SK-N-SH (cell line): Measurements from ENCODE around the gene PHLPP2. TPM values are rescaled to one million over a fixed set of nuclear protein-coding genes. Genes with fewer than 3 reads are reported as not detected.

Experiments
- CTCF ChIA-PET: fragments of 300-600, 350-600 bp; formaldehyde crosslinking; extraction: SDS; loops from one replicate; lab custom pipeline; 2021; lab: Yijun Ruan, JAX
- POLR2A ChIA-PET: fragments of 350-600 bp; sonication (Branson Sonifier 250); formaldehyde crosslinking; extraction: SDS; loops from one replicate; lab custom pipeline; 2020; ENCODE audit warnings: antibody characterized with exemption, inconsistent platforms; lab: Yijun Ruan, JAX
- DNase-seq: peaks from one replicate; pipeline ENCODE4 v3.0.0; 2012
- H2AFZ ChIP-seq: fragments of 200-600 bp; sonication (generic); 2 replicates; pipeline ENCODE4 v1.8.1; 2016; ENCODE audit warnings: antibody characterized with exemption, mild to moderate bottlenecking, low read depth
- H3F3A ChIP-seq: fragments of 200-600 bp; sonication (generic); replicated peaks from 2 replicates; pipeline ENCODE3; 2016; ENCODE audit warnings: antibody characterized with exemption, mild to moderate bottlenecking; ENCODE audit not compliant: insufficient read depth
- H3K27ac ChIP-seq, 2 experiments: fragments of 200-500 bp in 1 of 2; fragments of 200-600 bp in 1 of 2; sonication (Bioruptor generic) in 1 of 2; sonication (generic), shearing (Covaris generic) in 1 of 2; 2 replicates each; pipeline versions ENCODE4 v1.5.1 to v1.6.1; 2014 to 2016; ENCODE audit warnings: low read depth in 2 of 2, inconsistent platforms in 1 of 2, low read length in 1 of 2, mild to moderate bottlenecking in 1 of 2, mixed read lengths in 1 of 2
- H3K27me3 ChIP-seq: fragments of 200-600 bp; sonication (generic), shearing (Covaris generic); 2 replicates; pipeline ENCODE4 v1.6.1; 2016; ENCODE audit warnings: mixed run types; ENCODE audit not compliant: insufficient read depth
- H3K36me3 ChIP-seq, 2 experiments: fragments of 200-500 bp in 1 of 2; fragments of 200-600 bp in 1 of 2; sonication (Bioruptor generic) in 1 of 2; sonication (generic) in 1 of 2; replicated peaks in 1 of 2; 2 replicates each; pipeline versions ENCODE3 to v1.5.1; 2014 to 2016; ENCODE audit warnings: low read length in 1 of 2, mild to moderate bottlenecking in 1 of 2; ENCODE audit not compliant: insufficient read depth in 2 of 2, control insufficient read depth in 1 of 2
- H3K4me1 ChIP-seq, 2 experiments: fragments of 200-500 bp in 1 of 2; fragments of 200-600 bp in 1 of 2; sonication (Bioruptor generic) in 1 of 2; sonication (generic), shearing (Covaris generic) in 1 of 2; 2 replicates each; pipeline versions ENCODE4 v1.5.1 to v1.6.1; 2014 to 2016; ENCODE audit warnings: low read depth in 1 of 2, low read length in 1 of 2, mixed run types in 1 of 2; ENCODE audit not compliant: insufficient read depth in 2 of 2, control insufficient read depth in 1 of 2
- H3K4me2 ChIP-seq: fragments of 200-600 bp; sonication (generic), shearing (Covaris generic); 2 replicates; pipeline ENCODE4 v1.6.1; 2017; ENCODE audit warnings: mixed run types
- H3K4me3 ChIP-seq, 2 experiments: fragments of 200-500 bp in 1 of 2; fragments of 200-600 bp in 1 of 2; sonication (Bioruptor generic) in 1 of 2; sonication (generic), shearing (Covaris generic) in 1 of 2; 2 replicates each; pipeline versions ENCODE4 v1.5.1 to v1.8.1; 2014 to 2016; ENCODE audit warnings: low read depth in 2 of 2, inconsistent platforms in 1 of 2, low read length in 1 of 2, mild to moderate bottlenecking in 1 of 2, mixed read lengths in 1 of 2, moderate library complexity in 1 of 2
- H3K79me2 ChIP-seq: fragments of 200-600 bp; sonication (generic); 2 replicates; pipeline ENCODE4 v1.8.1; 2017; ENCODE audit warnings: mild to moderate bottlenecking; ENCODE audit not compliant: insufficient read depth
- H3K9ac ChIP-seq: fragments of 200-600 bp; sonication (generic); 2 replicates; pipeline ENCODE4 v1.6.1; 2017; ENCODE audit warnings: mixed run types
- H3K9me2 ChIP-seq: fragments of 200-600 bp; sonication (generic); 2 replicates; pipeline ENCODE4 v1.6.1; 2017; ENCODE audit warnings: mixed run types
- H3K9me3 ChIP-seq: fragments of 200-600 bp; sonication (generic); 2 replicates; pipeline ENCODE4 v1.6.1; 2017; ENCODE audit warnings: mixed run types, mild to moderate bottlenecking, moderate library complexity
- H4K20me1 ChIP-seq: fragments of 200-600 bp; sonication (generic); 2 replicates; pipeline ENCODE4 v1.6.1; 2017; ENCODE audit warnings: mild to moderate bottlenecking, mixed run types; ENCODE audit not compliant: insufficient read depth
- CHD2 ChIP-seq: fragments of 150-350 bp; IDR thresholded peaks from 2 replicates; pipeline ENCODE4 v1.6.1; 2018; ENCODE audit warnings: low read length; ENCODE audit not compliant: partially characterized antibody
- ELF1 ChIP-seq: IDR thresholded peaks from 2 replicates; pipeline ENCODE4 v1.4.0; 2012
- FOSL2 ChIP-seq: IDR thresholded peaks from 2 replicates; pipeline ENCODE4 v1.4.0; 2012; ENCODE audit warnings: low read depth, mild to moderate bottlenecking, moderate library complexity, borderline replicate concordance
- FOXJ3 ChIP-seq: sonication (generic); formaldehyde crosslinking; IDR thresholded peaks from 2 replicates; pipeline ENCODE4 v1.5.1; 2020; ENCODE audit warnings: mild to moderate bottlenecking, missing genetic modification reagents
- FOXM1 ChIP-seq: IDR thresholded peaks from 2 replicates; pipeline ENCODE4 v1.4.0; 2012; ENCODE audit warnings: low read depth, mild to moderate bottlenecking
- JUND ChIP-seq: IDR thresholded peaks from 2 replicates; pipeline ENCODE4 v1.4.0; 2012
- MAX ChIP-seq: IDR thresholded peaks from 2 replicates; pipeline ENCODE4 v1.4.0; 2012; ENCODE audit warnings: low read depth
- NFIC ChIP-seq: IDR thresholded peaks from 2 replicates; pipeline ENCODE4 v1.4.0; 2012; ENCODE audit warnings: borderline replicate concordance
- NRF1 ChIP-seq: IDR thresholded peaks from 2 replicates; pipeline ENCODE4 v1.6.1; 2012; ENCODE audit warnings: low read depth, mild to moderate bottlenecking, low read length
- POLR2AphosphoS5 ChIP-seq: IDR thresholded peaks from 2 replicates; pipeline ENCODE4 v1.6.1; 2012; ENCODE audit warnings: low read depth, low read length
- RFX5 ChIP-seq: IDR thresholded peaks from 2 replicates; pipeline ENCODE4 v1.6.1; 2012; ENCODE audit warnings: mild to moderate bottlenecking, improper control_type of control experiment, low read length
- SIN3A ChIP-seq: IDR thresholded peaks from 2 replicates; pipeline ENCODE4 v1.6.1; 2012; ENCODE audit warnings: low read depth, mild to moderate bottlenecking, low read length, moderate library complexity, borderline replicate concordance
- SMC3 ChIP-seq: IDR thresholded peaks from 2 replicates; pipeline ENCODE4 v1.6.1; 2012; ENCODE audit warnings: low read depth, low read length, improper control_type of control experiment
- TAF1 ChIP-seq: IDR thresholded peaks from 2 replicates; pipeline ENCODE4 v1.6.1; 2012; ENCODE audit warnings: low read depth, mild to moderate bottlenecking, low read length, moderate library complexity, borderline replicate concordance
- TEAD4 ChIP-seq: IDR thresholded peaks from 2 replicates; pipeline ENCODE4 v1.4.0; 2012; ENCODE audit warnings: mild to moderate bottlenecking, borderline replicate concordance; ENCODE audit not compliant: insufficient read depth
- ZBTB33 ChIP-seq: IDR thresholded peaks from 2 replicates; pipeline ENCODE4 v1.4.0; 2012; ENCODE audit warnings: low read depth, borderline replicate concordance
- WGBS: methylation state at CpG from one replicate; pipeline ENCODE4 v1.1.6; 2017; ENCODE audit warnings: low lambda C conversion rate; 5-methylcytosine and 5-hydroxymethylcytosine counted together
- polyA plus RNA-seq, 3 experiments: library from polyadenylated mRNA; depleted of rRNA; stranded (reverse); fragments of >200 nt; gene quantifications; 2 replicates each; pipeline ENCODE4 v1.2.3, GENCODE V29; 2012
- TF ChIP-seq, protein P1 (sequence below): IDR thresholded peaks from 2 replicates; pipeline ENCODE4; 2012
- TF ChIP-seq, protein P2 (sequence below): fragments of 200-600 bp; sonication (generic); IDR thresholded peaks from 2 replicates; pipeline ENCODE4 v1.6.1; 2017; ENCODE audit warnings: antibody characterized with exemption, mild to moderate bottlenecking, moderate library complexity
- TF ChIP-seq, protein P3 (sequence below): IDR thresholded peaks from 2 replicates; pipeline ENCODE4 v1.4.0; 2012; ENCODE audit warnings: low read depth, borderline replicate concordance

Gene PHLPP2
- polyA plus RNA-seq, 1 of the 3 experiments (the other 2 are of a cell fraction), result 5.5 TPM

- no peak overlapping the region for H3K4me3 ChIP-seq
- H3K4me2 ChIP-seq, result no peak overlapping the region
- TF ChIP-seq SMC3, result no peak
- TF ChIP-seq, protein P1, sequence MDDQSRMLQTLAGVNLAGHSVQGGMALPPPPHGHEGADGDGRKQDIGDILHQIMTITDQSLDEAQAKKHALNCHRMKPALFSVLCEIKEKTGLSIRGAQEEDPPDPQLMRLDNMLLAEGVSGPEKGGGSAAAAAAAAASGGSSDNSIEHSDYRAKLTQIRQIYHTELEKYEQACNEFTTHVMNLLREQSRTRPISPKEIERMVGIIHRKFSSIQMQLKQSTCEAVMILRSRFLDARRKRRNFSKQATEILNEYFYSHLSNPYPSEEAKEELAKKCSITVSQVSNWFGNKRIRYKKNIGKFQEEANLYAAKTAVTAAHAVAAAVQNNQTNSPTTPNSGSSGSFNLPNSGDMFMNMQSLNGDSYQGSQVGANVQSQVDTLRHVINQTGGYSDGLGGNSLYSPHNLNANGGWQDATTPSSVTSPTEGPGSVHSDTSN, result no peak
- TF ChIP-seq ELF1, result no peak
- no peak for TF ChIP-seq RFX5
- no peak for TF ChIP-seq NRF1
- TF ChIP-seq, protein P2, sequence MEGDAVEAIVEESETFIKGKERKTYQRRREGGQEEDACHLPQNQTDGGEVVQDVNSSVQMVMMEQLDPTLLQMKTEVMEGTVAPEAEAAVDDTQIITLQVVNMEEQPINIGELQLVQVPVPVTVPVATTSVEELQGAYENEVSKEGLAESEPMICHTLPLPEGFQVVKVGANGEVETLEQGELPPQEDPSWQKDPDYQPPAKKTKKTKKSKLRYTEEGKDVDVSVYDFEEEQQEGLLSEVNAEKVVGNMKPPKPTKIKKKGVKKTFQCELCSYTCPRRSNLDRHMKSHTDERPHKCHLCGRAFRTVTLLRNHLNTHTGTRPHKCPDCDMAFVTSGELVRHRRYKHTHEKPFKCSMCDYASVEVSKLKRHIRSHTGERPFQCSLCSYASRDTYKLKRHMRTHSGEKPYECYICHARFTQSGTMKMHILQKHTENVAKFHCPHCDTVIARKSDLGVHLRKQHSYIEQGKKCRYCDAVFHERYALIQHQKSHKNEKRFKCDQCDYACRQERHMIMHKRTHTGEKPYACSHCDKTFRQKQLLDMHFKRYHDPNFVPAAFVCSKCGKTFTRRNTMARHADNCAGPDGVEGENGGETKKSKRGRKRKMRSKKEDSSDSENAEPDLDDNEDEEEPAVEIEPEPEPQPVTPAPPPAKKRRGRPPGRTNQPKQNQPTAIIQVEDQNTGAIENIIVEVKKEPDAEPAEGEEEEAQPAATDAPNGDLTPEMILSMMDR, result no peak
- no peak for TF ChIP-seq ZBTB33
- TF ChIP-seq NFIC, result no peak
- TF ChIP-seq SIN3A, result no peak
- no peak for TF ChIP-seq POLR2AphosphoS5
- TF ChIP-seq MAX, result no peak
- TF ChIP-seq FOXM1, result no peak
- no peak for TF ChIP-seq JUND
- TF ChIP-seq TEAD4, result no peak
- no peak for TF ChIP-seq FOSL2
- no peak for TF ChIP-seq FOXJ3 (CRISPR knock-in tag)
- no peak for TF ChIP-seq TAF1
- TF ChIP-seq, protein P3, sequence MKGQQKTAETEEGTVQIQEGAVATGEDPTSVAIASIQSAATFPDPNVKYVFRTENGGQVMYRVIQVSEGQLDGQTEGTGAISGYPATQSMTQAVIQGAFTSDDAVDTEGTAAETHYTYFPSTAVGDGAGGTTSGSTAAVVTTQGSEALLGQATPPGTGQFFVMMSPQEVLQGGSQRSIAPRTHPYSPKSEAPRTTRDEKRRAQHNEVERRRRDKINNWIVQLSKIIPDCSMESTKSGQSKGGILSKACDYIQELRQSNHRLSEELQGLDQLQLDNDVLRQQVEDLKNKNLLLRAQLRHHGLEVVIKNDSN, result no peak
- TF ChIP-seq CHD2, result no peak
- no peaks in the 10 kb centered on the region for H3K9me3 ChIP-seq
- WGBS, result 95% methylated on average over 3 of the region's 3 CpGs
- ChIA-PET POLR2A (no interaction called here), CTCF (no interaction called here)
- H4K20me1 ChIP-seq, result no peaks in the 10 kb centered on the region
- H3K79me2 ChIP-seq, result no peaks in the 10 kb centered on the region; the same call in 1 of the 2 replicates
- H3K9ac ChIP-seq, result no peak overlapping the region
- no peaks in the 10 kb centered on the region for H3F3A ChIP-seq
- no peak overlapping the region for H3K27ac ChIP-seq
- H3K27me3 ChIP-seq, result no peaks in the 10 kb centered on the region
- H2AFZ ChIP-seq, result no peak overlapping the region
- DNase-seq, result no peak
- peaks cover 29 to 67% of the 10 kb centered on the region in 2 experiments for H3K36me3 ChIP-seq
- no peaks in the 10 kb centered on the region for H3K4me1 ChIP-seq
- no peaks in the 10 kb centered on the region for H3K9me2 ChIP-seq
Observed at GRCh38 chr16:71675380-71675779, 49.1 kb downstream of the PHLPP2 start.
